Astrocyte of the hippocampus (primary cell): ENCODE results near the gene ARHGAP24.
A peak's percentile ranks its signal among the peaks of the same experiment; 100 is the strongest.
"Not testable (repeated sequence)": the region's sequence is repeated elsewhere in the genome, so short reads cannot be mapped to it uniquely, and the experiment has no call there.

ENCODE experiments used
- DNase-seq: peaks from one replicate; pipeline ENCODE4 v3.0.0; 2011; ENCODE audit warnings: low read depth, low spot score

ARHGAP24 gene

DNA sequence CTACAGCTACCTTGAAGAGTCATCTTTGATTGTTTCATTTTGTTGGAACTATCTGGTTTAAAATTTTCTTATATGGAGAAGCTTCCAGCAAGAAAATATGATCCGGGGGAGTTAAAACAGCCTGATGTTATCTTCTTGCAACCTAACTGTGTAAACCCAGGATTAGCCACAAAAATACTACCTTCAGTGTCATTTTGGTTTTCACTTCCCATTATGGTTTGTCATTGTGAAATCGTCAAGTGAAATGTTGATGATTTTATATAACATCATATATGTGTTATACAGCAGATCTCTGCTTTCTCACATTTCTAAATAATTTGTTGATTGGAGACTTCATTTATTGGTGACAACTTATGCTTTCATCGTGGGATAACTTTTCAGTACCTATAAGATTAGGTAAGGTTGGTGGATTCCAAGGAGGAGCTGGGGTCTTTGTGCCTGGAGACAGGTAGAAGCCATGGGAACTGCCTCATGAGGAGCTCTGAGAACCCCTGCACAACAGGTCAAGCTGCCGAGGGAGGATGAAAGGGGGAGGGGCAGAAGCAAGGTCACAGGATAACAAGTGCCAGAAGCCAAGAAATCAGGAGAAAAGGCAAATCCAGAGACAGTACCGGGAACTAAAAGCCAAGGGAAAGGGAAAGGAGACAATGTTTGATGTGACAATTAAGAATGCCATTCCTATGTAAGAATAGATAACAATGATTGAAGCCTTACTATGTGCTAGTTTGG lies 7.2 kb downstream of the ARHGAP24 start:
- no peak for DNase-seq

DNA sequence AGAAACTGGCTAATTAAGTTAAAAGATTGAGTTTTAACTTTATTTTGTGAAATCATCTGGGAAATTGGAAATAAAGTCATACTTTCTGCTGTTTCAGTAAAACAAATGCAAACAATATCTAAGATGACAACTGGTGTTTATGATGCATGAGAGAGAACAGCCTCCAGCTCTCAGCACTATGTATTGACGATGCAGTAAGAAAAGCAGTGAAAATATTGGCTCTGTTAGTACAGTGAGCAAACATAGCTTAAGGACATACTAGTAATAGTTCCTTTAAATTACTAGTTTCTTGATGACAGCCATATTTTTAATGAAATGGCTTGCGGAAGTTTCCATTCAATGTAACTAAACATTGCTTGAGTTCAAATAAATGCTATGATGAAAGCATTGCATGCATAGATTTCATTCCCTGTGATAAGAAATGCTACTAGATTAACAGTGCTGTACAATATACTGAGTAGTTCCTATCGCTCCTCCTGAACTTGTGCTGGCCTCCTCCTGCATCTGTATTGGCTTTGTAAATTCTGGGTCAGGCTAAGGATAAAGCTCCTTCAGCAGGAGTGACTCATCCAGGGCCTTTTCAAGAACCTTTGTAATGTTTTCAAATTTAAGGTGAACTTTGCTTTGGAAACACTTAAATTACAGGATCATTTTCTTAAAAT lies 11.6 kb downstream of the ARHGAP24 start:
- peak; percentile 38 for DNase-seq

DNA sequence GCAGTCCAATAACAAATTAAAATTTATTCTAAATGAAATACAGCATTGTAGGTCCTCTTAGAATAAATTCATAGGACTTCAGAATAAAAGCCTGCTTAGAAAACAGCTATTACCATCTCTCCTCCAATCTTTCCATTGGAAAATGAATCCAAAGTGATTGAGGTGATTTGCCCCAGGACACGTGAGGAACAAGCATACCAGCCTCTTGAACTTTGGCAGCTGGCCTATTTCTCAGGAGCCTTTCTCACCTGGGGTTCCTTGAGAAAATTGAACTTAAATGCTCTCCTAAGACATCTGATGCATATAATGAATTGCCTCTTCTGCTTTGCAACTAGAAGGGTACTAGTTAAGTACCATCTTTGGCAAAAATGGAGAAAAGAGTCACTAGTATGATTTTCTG lies 13.5 kb downstream of the ARHGAP24 start:
- DNase-seq: no peak

DNA sequence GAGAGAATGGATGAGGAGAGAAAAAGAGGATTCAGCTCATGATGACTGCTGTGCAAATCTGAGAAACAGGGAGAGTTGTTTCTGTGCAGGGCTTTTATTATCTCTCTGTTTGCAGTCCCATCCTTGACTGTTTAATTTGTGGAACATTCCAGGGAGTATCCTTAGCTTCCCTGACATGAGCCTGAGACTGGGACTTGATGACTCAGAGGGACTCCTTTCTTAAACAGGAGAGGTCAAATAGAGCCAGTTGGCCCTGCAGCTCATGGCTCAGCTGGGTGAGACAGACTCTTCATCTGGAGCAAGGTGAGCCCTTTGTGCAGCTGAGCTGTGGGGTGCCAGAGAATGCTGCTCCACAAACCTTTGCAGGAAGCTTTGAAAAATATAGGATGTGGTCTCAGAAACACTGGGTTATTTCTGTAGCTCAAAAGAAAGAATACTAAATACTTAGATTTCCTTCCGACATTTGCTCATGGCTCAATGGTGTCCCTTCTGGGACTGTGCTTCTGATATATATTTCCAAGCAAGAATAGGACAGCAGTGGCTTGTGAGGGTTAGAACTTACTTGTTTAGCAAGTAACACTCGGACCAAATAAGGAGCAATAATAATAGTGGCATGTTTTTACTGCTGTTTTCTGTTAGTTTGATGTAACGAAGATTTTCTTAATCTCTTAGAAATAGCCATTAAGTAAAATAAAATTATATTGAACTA lies 14.5 kb downstream of the ARHGAP24 start:
- DNase-seq: no peak

- no peak for DNase-seq
These were observed 16.6 kb downstream of the ARHGAP24 start for GRCh38 chr4:85491527-85491926.

GRCh38 chr4:85492336-85492735 lies 17.4 kb downstream of the ARHGAP24 start:
- no peak for DNase-seq

DNA sequence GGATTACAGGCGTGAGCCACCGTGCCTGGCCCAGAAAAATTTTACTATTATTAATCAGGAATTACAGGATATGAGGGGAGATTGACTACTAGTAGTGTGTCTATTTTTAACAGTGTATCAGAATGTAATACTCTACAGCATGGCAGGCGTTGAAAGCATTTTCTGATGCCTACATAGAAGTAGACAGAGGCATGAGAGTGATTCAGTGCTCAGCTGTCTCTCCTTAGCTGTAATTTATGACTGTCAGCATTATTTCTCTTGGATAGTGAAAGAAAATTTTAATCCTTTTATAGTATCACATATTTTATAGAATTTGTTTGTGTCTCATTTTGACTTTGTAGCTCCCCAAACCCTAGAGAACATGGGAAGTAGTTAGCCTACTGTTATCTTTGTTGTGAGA lies 20.7 kb downstream of the ARHGAP24 start:
- peak; percentile 17 for DNase-seq

GRCh38 chr4:85496126-85496849 lies 21.3 kb downstream of the ARHGAP24 start:
- DNase-seq: peak; percentile 55

GRCh38 chr4:85496933-85497332 lies 22.0 kb downstream of the ARHGAP24 start:
- peak; percentile 55 for DNase-seq

GRCh38 chr4:85498068-85498733 lies 23.3 kb downstream of the ARHGAP24 start:
- DNase-seq: peak; percentile 34

DNA sequence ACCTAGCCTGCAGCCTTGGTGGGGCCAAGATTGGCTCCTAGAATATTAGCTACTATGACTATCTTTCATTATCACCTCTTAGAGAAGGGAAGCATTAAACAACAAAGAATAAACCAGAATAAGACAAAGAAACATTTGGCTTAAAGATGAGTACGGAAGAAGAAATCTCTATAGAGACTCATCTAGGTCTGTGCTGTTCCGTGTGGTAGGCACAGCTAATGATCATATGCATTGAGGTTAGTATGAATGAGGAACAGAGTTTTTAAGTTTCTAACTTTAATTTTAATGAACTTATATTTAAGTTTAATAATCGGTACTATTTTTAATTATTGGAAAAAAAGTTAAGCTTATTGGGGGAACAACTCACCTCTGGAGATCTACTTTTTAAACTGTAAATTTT lies 24.6 kb downstream of the ARHGAP24 start:
- DNase-seq: no peak

- no peak for DNase-seq
These were observed 25.3 kb downstream of the ARHGAP24 start for GRCh38 chr4:85500110-85500867.

GRCh38 chr4:85501145-85501544 lies 26.2 kb downstream of the ARHGAP24 start:
- not testable (repeated sequence) for DNase-seq

- no peak for DNase-seq
These were observed 33.7 kb downstream of the ARHGAP24 start for GRCh38 chr4:85508654-85509053.

DNA sequence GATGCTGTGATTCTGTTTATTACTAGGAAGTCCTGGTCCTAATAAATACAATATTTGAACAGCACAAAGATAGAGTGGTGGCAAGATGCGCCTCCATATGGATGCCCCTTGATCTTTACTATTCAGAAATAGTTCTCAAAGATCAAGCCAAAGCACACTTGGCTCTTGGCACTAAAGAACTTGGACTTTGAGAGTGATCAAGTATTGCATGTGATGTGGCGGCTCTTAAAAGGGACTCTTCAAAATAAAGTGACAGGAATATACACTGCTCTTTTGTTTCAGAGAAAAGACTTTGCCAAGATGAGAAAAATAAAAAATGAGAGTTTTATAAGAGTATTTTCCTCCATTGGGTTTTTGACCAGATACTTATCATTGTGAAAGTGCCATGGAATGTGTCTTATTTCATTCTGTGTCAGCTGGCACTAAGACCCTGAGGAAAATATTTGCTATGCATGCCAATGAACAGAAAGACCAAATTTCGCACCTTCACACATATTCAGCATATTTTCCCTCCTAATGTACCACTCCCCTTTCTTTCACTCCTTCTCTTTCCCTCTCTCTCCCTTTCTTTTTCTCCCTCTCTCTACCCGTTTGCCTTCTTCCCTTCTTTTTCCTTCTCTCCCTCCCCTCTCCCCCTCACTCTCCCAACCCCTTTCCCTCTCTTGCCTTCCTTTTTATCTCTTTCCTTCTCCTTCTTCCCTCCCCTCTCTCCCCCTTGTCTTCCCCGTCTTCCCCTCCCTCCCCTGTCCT lies 35.1 kb downstream of the ARHGAP24 start:
- no peak for DNase-seq

- no peak for DNase-seq
These were observed 35.7 kb downstream of the ARHGAP24 start for GRCh38 chr4:85510632-85510984.

DNA sequence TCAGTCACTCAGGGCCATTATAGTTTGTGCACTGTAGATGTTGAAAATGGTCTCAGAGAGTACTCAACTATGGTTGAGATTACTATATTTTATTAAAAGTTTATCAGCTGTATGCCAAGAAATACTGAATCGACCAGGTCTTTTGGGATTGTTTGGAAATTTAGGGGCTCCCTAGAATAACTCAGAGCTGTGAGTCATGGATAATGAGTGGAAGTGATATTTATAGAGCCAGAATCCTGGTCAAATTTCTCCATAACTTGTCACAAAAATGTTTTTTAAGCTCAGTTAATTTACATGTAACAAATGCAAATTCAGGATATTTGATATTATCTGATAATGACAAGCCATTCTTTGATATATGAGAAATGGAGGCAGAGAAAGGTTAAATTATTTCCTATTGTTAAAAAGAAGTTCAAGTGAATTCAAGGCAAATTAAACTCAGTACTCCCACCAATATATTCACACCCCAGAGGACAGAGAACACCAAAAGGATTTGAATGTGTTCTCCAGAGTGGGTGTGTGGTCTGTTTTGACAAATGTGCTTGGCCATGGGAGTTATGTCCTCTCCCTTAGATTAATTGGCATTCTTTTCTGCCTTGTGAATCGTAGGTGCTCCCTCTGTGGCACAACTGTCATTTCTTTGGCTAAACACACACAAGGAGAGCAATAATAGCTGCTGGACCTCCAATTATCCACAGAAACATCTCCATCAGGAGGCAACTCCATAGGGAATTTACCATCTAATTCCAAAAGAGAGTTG lies 37.7 kb downstream of the ARHGAP24 start:
- DNase-seq: no peak

- DNase-seq: no peak
These were observed 39.2 kb downstream of the ARHGAP24 start for GRCh38 chr4:85514117-85514516.

- no peak for DNase-seq
These were observed 39.8 kb downstream of the ARHGAP24 start for GRCh38 chr4:85514783-85515182.
